NCI-H1694 treated with DMSO at 0.1 percent for 48 hours (cell line): ENCODE data around the gene CLEC16A.
"Not testable (repeated sequence)": the region's sequence is repeated elsewhere in the genome, so short reads cannot be mapped to it uniquely, and the experiment has no call there.

ENCODE experiments used
- DNase-seq: peaks from one replicate; lab custom pipeline; 2025; lab: John Stamatoyannopoulos, UW

CLEC16A gene

DNA sequence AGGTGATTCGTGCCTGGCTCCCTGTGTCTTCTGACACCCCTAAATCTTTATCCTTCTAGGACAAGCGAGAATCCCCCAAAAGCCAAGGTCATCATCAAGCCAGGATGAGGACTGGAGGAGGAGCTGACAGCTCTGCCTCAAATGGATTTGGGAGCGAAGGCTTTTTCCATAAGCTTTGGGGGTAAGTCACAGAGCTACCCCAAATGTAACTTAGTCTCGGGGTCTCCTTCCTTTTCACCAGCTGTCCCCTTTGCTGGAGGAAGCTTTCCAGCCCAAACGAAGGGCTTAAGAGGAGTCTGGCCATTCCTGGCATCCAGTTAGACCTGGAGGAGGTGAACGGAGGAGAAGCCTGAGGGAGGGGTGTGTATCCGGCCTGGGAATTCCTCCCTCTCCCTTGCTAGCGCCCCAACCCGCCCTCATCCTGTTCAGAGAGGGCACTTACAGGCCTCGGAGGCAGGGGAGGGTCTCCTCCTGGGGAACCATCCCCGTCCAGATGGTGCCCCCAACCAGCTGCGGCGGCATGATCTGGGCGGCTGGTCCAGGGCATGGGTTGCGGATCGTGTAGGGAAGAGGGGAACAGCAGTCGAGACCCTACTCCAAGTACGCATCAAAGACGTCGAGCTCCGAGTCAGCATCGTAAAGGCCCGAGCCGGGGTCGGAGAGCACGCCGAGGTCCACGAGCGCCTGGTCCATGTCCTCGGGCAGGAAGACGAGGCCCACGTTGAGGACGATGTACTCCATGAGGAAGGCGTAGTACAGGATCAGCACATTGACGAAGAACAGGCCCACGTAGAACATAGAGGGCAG is 3.0 kb upstream of the CLEC16A start:
- no peak for DNase-seq

DNA sequence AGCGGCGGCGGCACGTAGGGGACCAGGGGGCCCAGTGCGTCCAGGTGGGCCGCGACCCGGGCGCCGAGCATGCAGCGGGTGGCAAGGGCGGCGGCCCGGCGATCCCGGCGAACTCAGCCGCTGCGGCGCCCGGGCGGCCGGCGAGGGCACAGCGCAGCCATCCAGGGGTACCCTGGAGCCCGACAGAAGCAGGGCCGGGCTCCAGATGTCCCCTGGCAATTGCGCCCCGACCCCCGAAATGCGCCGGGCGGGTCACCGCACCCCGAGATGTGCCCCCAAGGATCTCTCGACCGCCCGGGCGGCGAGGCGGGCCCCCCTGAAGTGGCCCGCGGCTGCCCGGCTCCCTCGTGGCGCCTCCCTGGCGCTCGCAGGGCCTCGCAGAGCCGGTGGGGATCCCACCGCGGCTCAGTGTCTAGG is 2.4 kb upstream of the CLEC16A start:
- not testable (repeated sequence) for DNase-seq

DNA sequence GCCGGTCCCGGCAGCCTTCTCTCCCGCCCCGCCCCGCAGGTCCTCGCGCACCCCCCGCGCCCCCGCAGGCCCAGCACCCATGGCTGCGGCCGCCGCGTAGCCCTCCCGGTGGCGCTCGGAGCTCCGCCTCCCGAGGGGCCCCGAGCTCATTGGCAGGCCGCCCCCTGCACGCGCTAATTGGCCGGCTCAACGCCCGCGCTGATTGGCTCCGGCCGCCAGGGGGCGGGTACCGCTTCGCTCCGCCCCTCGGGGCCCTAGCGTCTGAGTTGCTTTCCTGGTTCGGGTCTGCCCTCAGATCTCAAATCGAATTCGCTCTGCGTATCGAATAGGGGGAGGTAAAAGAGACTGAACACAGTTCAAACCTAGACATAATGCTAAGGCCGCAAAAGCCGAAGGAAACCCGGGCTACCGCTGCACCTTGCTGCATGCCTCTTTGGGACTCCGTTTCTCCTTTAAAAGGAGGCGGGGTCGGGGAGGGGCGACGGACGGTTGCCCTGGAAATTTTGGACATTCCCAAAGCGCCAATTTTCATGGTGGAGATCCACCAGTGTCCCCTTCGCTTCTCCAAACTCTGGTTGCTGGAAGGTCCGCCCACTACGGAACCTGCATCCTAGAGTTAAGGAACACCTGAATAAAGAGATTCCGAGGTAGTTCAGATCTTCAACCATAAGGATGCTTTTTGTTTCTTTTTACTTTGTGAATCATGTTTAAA is 1.9 kb upstream of the CLEC16A start, which contains the start of gene DEXI:
Gene DEXI (minus strand): TSS at position 117 of the 712 bp plus-strand sequence. CDS start 463 bp downstream, outside the sequence.
- peak; percentile 80 for DNase-seq

DNA sequence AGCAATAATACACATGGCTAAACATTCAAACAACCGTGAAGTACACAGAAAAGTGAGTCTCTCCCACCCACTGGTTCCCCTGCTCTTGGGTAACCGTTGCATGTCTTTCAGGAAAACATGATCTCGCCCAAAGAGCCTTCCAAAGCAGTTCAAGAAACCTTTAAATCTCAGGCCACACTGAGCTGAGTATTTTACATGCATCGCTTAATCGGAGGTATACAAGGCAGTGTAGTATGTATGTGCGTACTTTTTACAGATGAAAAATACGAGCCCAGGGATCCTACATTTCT is 1.4 kb upstream of the CLEC16A start:
- no peak for DNase-seq

DNA sequence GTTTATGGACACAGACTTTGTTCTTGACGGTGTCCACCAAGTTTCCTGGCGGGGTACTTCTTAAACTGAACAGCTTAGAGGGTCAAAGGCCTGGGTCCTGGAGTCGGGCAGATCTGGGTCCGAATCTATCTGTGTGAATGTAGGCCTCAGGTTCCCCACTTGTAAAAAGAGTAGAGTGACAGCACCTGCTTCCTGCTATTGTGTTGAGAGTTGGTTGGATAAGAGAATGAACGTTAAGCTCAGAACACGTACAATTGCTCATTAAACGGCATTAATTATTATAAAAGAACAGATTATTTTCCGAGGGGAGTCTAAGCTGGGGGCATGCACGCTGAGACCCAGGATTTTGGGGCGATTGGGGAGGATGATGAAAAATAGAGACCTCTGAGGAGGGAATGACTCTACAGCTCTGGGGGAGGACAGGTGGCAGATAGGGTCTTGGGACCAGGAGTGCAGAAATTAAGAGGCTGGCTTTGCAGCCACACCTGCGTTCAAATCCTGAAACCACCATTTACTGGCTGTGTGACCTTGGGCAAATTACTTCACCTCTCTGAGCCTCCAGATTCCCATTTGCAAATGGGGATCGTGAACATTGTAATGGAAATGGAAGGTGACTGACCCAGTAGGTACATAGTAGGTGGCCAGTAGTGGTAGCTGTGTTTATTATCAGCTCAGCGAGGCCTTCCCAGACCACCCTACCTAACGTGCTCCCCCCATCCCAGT is 862 bp downstream of the CLEC16A start:
- no peak for DNase-seq

DNA sequence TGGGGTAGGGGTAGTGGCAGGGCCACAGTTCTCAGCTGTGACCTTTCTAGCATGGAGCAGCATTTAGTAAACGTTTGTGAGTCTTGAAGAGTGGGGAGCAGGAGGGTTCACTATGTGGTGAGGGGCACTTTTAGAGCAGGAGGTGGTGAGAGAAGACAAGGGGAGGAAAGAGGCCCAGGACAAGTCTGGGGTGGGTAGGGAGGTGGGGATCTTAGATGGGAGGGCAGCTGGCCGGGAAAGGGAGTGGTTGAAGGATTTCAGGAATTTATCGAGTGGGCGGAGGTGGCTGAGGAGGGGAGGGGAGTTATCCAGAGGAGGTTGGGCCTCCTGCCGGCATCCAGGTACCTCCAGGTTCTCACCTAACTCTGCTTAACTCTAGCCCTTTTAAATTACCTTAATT is 1.9 kb downstream of the CLEC16A start:
- DNase-seq: no peak

DNA sequence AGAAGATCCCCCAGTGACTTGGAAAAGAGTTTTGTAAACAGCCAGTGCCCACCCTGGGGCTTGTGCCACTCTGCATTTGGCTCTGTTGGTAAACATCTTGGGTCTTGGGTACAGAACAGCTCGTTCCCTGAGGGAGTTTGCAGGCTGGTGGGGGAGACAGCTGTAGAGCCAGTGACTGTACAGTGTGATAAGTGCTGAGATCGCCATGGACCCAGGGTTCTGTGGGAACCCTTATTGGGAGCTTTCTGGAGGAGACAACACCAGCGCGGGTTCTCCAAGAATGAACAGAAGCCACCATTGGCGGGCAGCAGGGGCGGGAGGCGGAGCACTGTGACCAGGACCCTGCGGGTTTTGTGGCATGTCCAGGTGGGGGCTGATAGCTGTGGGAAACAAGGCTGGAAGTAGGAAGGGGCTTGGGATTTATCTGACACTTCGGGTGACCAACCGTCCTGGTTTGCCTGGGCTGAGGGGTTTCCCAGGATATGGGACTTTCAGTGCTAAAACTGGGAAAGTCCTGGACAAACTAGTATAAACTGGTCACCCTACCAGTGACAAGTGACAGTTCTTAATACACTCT is 2.9 kb downstream of the CLEC16A start:
- DNase-seq: no peak

DNA sequence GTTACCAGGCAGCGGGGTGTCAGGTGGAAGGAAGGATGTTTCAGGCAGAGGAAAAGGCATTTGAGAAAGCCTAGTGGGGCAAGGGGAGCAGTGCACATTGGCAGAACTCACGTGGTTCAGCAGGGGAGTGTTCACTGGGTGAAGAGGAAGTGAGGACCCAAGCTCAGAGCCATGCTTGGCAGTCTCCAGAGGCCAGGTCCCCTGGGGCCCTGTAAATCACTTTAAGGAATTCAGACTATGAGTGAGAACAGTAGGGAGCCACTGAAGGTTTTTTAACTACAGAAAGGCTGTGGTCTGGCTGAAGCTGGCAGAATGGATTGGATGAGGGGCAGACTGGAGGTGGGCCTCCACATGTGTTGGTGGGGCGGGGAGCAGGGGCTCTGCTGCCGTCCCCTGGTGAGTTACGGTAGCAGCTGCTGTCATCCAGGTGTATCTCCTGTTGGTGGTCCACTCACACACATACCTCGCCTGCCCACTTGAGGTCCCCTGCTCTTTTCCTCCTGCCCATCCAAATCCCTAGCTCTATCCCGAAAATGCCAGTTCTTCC is 5.1 kb downstream of the CLEC16A start:
- no peak for DNase-seq

DNA sequence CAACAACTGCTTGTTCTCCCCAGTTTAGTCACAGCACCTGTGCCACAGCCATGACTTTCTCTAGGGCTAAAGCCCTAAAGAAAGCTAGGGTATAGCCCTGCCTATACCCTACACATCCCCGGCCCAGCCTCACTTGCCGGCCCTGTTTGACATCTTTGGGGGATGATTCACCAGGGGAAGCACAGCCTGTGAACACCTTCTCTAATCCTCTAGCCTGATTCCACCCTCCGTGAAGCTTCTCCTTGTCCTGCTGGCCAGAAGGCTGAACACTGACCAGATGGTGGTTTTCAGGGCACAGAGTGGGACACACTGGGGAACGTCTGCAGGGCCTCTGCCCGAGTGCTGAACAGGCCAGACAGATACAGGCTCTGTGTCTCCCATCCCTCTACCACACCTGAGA is 6.0 kb downstream of the CLEC16A start:
- no peak for DNase-seq

DNA sequence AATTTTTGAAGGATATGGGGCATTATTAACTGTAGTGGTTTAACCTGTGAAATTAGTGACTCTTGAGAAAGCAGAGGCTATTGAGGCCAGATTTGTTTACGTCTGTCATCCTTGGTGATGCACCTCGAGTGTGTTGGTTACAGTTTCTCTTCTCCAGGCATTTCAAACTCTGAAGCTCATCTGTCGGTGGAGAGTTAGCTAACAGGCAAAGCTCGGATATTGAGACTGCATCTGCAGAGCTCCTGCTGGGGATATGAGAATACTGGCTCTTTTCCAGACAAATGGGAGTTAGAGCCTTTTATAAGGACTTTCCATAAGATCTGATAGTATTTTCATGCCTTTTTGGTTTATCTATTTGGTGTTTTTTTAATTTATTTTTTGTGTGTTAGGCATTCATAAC is 6.7 kb downstream of the CLEC16A start:
- no peak for DNase-seq

DNA sequence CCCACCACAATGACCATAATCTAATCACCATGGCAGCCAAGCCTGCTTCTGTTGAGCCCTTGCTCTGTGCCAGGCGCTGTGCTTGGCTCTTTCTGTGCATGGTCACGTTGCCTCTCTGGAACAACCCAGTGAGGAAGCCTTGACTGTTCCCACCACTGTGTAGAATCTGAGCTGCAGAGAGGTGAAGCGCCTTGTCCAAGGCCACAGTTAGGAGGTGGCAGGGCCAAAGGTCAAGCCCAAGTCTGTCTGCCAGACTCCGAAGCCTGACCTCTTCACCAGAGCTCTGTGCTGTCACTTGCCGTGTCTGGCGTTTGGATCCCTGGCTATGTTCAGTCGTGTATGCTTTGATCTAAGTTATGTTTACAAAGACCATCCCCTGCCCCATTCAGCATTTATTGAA is 10.5 kb downstream of the CLEC16A start:
- no peak for DNase-seq

DNA sequence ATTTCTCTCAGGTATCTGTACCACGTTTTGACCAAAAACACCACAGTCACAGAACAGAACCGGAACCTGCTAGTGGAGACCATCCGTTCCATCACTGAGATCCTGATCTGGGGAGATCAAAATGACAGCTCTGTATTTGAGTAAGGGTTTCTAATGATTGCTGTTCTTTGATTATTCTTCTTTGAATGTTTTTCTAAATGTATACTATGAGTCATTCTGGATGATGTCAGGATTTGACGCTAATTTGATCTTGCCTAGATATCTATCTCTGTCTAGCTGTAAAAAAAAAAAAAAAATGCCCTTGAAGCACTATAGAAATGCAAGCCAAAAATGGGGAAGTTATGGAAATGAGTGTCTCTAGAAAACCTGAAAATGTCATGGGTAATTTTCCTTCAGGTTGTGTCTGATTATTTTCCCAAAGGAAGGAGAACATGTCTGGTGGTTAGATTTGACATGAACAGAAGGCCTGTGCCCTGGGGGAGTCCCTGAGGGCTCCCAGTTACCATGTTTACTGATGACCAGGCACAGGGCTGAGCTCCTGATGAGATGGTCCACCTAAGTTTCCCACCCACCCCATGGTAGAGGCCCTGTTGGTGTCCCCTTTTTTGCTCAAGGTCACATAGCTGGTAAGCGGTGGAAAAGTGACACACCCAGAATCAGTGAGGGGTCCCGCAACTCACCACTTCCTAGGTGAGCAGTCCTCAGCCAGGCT is 13.6 kb downstream of the CLEC16A start:
- DNase-seq: no peak

DNA sequence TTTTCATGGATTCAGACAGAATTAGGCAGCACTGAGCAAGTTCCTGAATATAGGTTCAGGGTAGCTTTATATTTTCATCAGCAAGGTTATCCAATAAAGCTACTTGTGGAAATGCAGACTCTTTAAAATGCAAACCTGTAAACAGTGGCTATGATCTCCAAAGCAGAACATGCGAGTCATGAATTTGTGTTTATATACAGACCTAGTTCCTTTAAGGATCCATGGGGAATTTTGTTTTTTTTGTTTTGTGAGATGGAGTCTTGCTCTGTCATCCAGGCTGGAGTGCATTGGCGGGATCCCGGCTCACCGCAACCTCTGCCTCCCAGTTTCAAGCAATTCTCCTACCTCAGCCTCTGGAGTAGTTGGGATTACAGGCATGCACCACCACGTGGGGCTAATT is 14.8 kb downstream of the CLEC16A start:
- DNase-seq: no peak

DNA sequence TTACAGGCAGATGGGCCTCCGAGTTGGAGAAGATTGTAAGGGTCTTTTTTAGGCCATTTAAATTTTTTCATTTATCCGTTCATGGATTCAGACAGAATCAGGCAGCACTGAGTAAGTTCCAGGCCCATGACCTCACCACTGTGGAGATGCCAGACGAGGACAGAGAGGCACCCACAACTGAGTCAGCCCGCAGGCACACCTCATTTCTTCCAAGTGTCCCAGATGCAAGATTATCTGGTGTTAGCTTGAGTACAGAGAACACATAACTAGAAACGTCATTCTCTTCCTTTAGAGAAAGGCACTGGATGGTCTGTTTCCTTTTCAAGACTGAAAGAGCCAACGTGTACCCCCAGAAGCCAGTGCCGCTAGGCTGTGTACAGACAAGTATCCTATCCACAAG is 16.9 kb downstream of the CLEC16A start:
- no peak for DNase-seq

DNA sequence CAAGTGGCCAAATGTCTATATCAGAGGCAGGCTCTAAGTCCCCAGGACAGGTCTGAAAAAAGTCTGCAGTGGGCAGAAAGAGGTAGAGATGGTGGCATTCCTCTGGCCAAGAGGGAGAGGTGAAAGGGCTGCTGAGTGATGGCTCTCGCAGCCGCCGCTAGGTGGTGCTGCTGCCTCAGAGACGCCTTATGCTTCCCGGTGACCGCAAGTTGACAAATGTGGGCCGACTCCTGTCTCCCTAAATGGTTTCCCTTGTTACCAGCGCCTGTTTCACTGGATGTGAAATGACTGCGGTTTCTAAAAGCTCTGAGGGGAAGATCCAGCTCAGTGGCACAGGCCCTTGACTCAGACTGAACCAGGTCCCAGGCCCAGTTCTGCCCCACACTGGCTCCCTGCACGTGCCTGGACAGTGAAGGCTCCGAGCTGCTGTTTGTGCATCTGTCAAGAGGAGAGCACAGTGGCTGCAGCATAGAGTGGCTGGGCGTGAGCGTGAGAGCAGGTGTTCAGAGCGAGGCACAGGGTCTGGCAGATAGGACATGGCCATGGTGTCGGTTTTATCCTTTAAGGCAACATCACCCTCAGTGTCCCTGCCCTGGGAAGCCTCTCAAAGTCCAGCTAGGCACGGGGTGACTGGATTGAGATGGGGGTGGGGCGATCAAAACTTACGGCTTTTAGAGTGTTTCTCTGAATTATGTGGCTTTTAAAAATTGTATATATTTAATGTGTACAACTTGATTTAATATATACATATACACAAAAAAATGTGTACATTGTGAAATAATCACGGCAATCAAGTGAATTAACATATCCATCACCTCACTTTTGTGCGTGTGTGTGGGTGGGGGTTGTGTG is 19.9 kb downstream of the CLEC16A start:
- peak; percentile 70 for DNase-seq

DNA sequence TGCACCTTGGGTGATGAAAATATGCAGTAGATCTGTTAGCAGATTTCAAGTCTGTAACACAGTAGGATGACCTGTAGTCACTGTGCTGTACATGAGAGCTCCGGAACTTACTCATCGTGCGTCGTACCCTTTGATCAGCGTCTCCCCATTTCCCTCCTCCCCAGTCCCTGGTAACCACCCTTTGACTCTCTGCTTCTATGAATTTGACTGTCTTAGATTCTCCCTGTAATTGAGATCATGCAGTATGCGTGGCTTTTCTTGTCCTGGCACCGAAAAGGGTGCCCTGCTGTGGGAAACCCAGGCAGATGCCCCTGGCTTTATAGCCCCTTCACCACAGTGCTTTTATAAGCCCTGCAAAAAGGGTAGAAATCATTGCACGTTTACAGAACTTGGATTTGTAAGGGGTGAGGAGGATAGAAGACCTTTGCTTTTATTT is 20.5 kb downstream of the CLEC16A start:
- DNase-seq: no peak

DNA sequence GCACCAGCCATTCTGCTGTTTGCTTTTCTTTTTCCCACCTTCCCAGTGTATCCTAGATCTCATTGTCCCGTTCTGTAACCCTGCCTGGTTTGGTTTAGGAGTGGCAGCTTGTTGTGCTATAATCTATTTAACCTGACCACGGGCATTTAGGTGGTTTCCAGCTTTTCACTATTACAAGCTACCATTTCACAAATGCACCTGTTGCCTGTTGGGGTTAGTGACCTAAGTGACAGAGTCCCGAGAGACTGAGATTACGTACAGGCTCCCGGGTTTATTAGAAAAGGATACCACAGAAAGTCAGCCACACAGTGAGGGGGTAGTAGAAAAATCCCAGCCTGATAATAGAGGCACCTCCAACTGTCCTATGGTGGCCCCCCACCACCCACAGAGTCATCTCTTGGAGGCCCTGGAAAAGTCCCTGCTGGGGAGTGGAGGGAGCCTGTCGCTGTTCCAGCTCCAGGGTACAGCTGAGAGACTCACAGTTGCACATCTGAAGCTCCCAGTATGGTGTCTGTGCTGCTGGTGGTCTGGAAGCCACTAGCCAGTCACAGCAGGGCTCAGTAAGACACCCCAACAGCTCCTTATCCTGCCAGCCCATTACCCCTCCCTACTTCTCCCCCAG is 21.2 kb downstream of the CLEC16A start:
- DNase-seq: no peak

DNA sequence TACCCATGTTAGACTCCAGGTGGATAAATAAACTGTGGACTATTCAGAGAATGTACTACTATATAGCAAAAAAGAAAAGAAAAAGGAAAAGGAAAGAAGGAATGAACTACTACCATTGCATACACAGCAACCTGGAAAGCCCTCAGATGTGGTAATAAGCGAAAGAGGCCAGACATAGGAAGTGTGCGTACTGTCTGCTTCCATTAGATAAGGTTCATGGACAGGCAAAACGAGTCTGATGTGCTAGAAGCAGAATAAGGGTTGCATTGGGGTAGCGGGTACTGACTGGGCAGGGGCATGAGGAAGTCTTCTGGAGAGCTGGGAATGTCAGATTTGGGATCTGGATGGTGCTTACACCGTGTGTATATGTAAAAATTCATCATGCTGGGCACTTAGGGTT is 21.8 kb downstream of the CLEC16A start:
- no peak for DNase-seq

DNA sequence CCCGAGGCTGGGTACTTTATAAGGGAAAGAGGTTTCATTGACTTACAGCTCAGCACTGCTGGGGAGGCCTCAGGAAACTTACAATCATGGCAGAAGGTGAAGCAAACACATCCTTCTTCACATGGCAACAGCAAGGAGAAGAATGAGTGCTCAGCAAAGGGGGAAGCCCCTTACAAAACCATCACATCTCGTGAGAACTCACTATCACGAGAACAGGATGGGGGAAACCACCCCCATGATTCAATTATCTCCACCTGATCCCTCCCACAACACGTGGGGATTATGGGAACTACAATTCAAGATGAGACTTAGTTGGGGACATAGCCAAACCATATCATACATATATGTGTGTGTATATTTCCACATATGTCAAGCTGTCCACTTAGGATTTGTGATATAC is 22.2 kb downstream of the CLEC16A start:
- not testable (repeated sequence) for DNase-seq

DNA sequence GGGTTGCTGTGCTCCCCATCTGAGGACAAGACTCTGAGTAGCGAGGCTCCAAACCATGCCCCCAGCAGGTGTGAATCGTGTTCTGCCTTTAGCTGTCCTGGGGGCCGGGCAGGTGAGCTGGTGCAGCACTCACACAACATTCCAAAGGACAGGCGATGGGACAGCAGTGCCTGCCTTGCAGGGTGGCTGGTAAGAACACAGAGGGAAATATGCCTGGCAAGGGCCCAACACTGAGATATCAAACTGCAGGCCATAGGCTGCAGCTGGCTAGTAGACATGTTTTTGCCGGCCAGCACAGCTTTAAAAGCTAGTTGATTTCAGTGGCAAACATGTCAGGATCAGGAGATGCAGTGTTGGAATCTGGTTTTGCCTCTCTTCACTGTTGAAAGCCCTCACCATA is 23.6 kb downstream of the CLEC16A start:
- DNase-seq: no peak
